GM23338 (cell line): Measurements from ENCODE around the gene UNC13A. TPM values are rescaled to one million over a fixed set of nuclear protein-coding genes. Genes with fewer than 3 reads are reported as not detected.

ENCODE experiments used
- ATAC-seq: fragments of 200-7000 bp; cut with Tn5 transposase; 3 replicates; pipeline ENCODE4 v1.9.1; 2020
- DNase-seq: peaks from one replicate; pipeline ENCODE4 v3.0.0-alpha.2; 2015; ENCODE audit warnings: low spot score
- H2AFZ ChIP-seq: fragments of 200-600 bp; sonication (generic); 2 replicates; pipeline ENCODE4 v1.8.0; 2016; ENCODE audit warnings: antibody characterized with exemption, mild to moderate bottlenecking, moderate library complexity
- H3F3A ChIP-seq: fragments of 200-600 bp; sonication (generic); replicated peaks from 2 replicates; pipeline ENCODE4 v1.8.0; 2017; ENCODE audit warnings: antibody characterized with exemption, mixed run types, low read depth
- H3K27ac ChIP-seq: fragments of 200-600 bp; sonication (generic); 2 replicates; pipeline ENCODE4 v1.6.1; 2016; ENCODE audit warnings: low read depth
- H3K27me3 ChIP-seq: fragments of 200-600 bp; sonication (generic); 2 replicates; pipeline ENCODE4 v1.8.0; 2016; ENCODE audit warnings: mild to moderate bottlenecking, mixed run types, moderate library complexity; ENCODE audit not compliant: insufficient read depth
- H3K36me3 ChIP-seq: fragments of 200-600 bp; sonication (generic); 2 replicates; pipeline ENCODE4 v1.8.0; 2016; ENCODE audit warnings: mild to moderate bottlenecking; ENCODE audit not compliant: insufficient read depth
- H3K4me1 ChIP-seq: fragments of 200-600 bp; sonication (generic); 2 replicates; pipeline ENCODE4 v1.8.0; 2016; ENCODE audit warnings: mild to moderate bottlenecking, moderate library complexity; ENCODE audit not compliant: insufficient read depth
- H3K4me2 ChIP-seq: fragments of 200-600 bp; sonication (generic); 2 replicates; pipeline ENCODE4 v1.7.1; 2017; ENCODE audit warnings: mixed run types
- H3K4me3 ChIP-seq: fragments of 200-600 bp; sonication (generic); 2 replicates; pipeline ENCODE4 v1.6.1; 2016; ENCODE audit warnings: mixed run types
- H3K79me2 ChIP-seq: fragments of 200-600 bp; sonication (generic); replicated peaks from 2 replicates; pipeline ENCODE4 v1.8.0; 2017; ENCODE audit warnings: mild to moderate bottlenecking; ENCODE audit not compliant: insufficient read depth
- H3K9me2 ChIP-seq: fragments of 200-600 bp; sonication (generic); 2 replicates; pipeline ENCODE4 v1.8.0; 2017; ENCODE audit not compliant: insufficient read depth
- H4K20me1 ChIP-seq: fragments of 200-600 bp; sonication (generic); replicated peaks from 2 replicates; pipeline ENCODE4 v1.8.0; 2017; ENCODE audit warnings: mild to moderate bottlenecking; ENCODE audit not compliant: insufficient read depth
- H3K27ac Mint-ChIP-seq: 2 replicates; pipeline ENCODE4 v1.8.0; 2020; ENCODE audit warnings: inconsistent platforms, mild to moderate bottlenecking, moderate library complexity, mixed read lengths
- H3K27me3 Mint-ChIP-seq: 3 replicates; pipeline ENCODE4 v1.8.0; 2022; ENCODE audit warnings: low read depth, mild to moderate bottlenecking, moderate library complexity, mixed read lengths, inconsistent platforms; ENCODE audit not compliant: insufficient read depth, poor library complexity
- H3K36me3 Mint-ChIP-seq: 3 replicates; pipeline ENCODE4 v1.8.0; 2021; ENCODE audit warnings: low read depth, mild to moderate bottlenecking, inconsistent platforms, moderate library complexity, mixed read lengths
- H3K4me1 Mint-ChIP-seq: 3 replicates; pipeline ENCODE4 v1.8.0; 2020; ENCODE audit warnings: mild to moderate bottlenecking, inconsistent platforms, mixed read lengths
- H3K4me3 Mint-ChIP-seq: 3 replicates; pipeline ENCODE4 v1.8.0; 2021; ENCODE audit warnings: moderate library complexity, mild to moderate bottlenecking, inconsistent platforms, mixed read lengths
- H3K9me3 Mint-ChIP-seq: 3 replicates; pipeline ENCODE4 v1.8.0; 2020; ENCODE audit warnings: moderate library complexity, mild to moderate bottlenecking, inconsistent platforms, mixed read lengths
- CREB1 ChIP-seq: fragments of 250-450 bp; sonication (Bioruptor Pico); IDR thresholded peaks from 2 replicates; pipeline ENCODE4 v1.5.0; 2020; ENCODE audit warnings: low read depth, mild to moderate bottlenecking, moderate library complexity
- EZH2 ChIP-seq: fragments of 200-600 bp; sonication (generic); IDR thresholded peaks from one replicate; pipeline ENCODE4 v1.8.0; 2017; ENCODE audit warnings: antibody characterized with exemption, mild to moderate bottlenecking, low read depth; ENCODE audit not compliant: unreplicated experiment
- EZH2phosphoT487 ChIP-seq: fragments of 200-600 bp; sonication (generic); IDR thresholded peaks from one replicate; pipeline ENCODE4 v1.8.1; 2018; ENCODE audit warnings: antibody characterized with exemption; ENCODE audit not compliant: unreplicated experiment
- JUNB ChIP-seq: IDR thresholded peaks from one replicate; pipeline ENCODE4 v1.6.1; 2016; ENCODE audit warnings: antibody characterized with exemption; ENCODE audit not compliant: unreplicated experiment
- NANOG ChIP-seq: IDR thresholded peaks from 2 replicates; pipeline ENCODE4 v1.6.1; 2016; ENCODE audit warnings: antibody characterized with exemption, borderline replicate concordance
- REST ChIP-seq: IDR thresholded peaks from one replicate; pipeline ENCODE4 v1.6.1; 2018; ENCODE audit warnings: antibody characterized with exemption; ENCODE audit not compliant: unreplicated experiment
- STAT1 ChIP-seq: IDR thresholded peaks from one replicate; pipeline ENCODE4 v1.6.1; 2016; ENCODE audit warnings: antibody characterized with exemption; ENCODE audit not compliant: unreplicated experiment
- ZNF114 ChIP-seq: fragments of 250-450 bp; sonication (Bioruptor Pico); IDR thresholded peaks from 2 replicates; pipeline ENCODE4 v1.5.0; 2020; ENCODE audit warnings: mild to moderate bottlenecking, moderate library complexity
- polyA plus RNA-seq: library from polyadenylated mRNA; unstranded; fragments of >200 nt; fragmentation: Nextera tagmentation; extraction: Ambion mirVana; gene quantifications from 2 replicates; pipeline ENCODE4 v1.2.1, GENCODE V29; 2016
- total RNA-seq: library from RNA; depleted of rRNA; stranded (reverse); fragments of >200 nt; shearing (Covaris generic); gene quantifications from 2 replicates; pipeline ENCODE4 v1.2.3, GENCODE V29; 2014
- TF ChIP-seq, protein P1 (sequence below): IDR thresholded peaks from 2 replicates; pipeline ENCODE4 v1.6.1; 2016; ENCODE audit warnings: antibody characterized with exemption
- TF ChIP-seq, protein P2 (sequence below): fragments of 250-450 bp; sonication (Bioruptor Pico); IDR thresholded peaks from 2 replicates; pipeline ENCODE4 v1.5.0; 2020; ENCODE audit warnings: mild to moderate bottlenecking, moderate library complexity

Gene UNC13A
- total and polyA plus RNA-seq, 2 experiments from 2014 or later, result 9.5 to 30.4 TPM

DNA sequence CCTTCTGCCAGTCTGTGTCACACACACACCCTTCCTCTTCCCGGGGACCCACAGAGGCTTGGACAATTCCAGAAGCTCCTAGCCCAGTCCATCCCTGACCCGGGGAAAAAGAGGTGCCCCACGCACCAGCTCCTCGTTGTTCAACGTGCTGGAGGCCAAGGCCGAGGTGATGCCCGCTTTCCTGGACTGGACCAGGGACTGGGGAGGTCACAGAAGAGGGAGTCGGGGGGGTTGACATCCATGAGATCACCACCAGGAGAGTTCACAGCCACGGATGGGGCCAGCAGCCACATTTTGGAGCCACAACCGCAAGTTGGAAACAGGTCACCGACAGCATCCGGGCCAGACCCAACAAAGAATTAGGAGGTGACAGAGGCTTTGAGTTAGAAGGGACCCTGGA lies 39.4 kb downstream of the UNC13A start:
- H3K4me1 ChIP-seq, result no peaks in the 10 kb centered on the region
- TF ChIP-seq EZH2, result no peak
- no peak for TF ChIP-seq REST
- TF ChIP-seq, protein P1, sequence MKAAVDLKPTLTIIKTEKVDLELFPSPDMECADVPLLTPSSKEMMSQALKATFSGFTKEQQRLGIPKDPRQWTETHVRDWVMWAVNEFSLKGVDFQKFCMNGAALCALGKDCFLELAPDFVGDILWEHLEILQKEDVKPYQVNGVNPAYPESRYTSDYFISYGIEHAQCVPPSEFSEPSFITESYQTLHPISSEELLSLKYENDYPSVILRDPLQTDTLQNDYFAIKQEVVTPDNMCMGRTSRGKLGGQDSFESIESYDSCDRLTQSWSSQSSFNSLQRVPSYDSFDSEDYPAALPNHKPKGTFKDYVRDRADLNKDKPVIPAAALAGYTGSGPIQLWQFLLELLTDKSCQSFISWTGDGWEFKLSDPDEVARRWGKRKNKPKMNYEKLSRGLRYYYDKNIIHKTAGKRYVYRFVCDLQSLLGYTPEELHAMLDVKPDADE, result no peak
- no peak for TF ChIP-seq JUNB
- no peak for TF ChIP-seq NANOG
- TF ChIP-seq, protein P2, sequence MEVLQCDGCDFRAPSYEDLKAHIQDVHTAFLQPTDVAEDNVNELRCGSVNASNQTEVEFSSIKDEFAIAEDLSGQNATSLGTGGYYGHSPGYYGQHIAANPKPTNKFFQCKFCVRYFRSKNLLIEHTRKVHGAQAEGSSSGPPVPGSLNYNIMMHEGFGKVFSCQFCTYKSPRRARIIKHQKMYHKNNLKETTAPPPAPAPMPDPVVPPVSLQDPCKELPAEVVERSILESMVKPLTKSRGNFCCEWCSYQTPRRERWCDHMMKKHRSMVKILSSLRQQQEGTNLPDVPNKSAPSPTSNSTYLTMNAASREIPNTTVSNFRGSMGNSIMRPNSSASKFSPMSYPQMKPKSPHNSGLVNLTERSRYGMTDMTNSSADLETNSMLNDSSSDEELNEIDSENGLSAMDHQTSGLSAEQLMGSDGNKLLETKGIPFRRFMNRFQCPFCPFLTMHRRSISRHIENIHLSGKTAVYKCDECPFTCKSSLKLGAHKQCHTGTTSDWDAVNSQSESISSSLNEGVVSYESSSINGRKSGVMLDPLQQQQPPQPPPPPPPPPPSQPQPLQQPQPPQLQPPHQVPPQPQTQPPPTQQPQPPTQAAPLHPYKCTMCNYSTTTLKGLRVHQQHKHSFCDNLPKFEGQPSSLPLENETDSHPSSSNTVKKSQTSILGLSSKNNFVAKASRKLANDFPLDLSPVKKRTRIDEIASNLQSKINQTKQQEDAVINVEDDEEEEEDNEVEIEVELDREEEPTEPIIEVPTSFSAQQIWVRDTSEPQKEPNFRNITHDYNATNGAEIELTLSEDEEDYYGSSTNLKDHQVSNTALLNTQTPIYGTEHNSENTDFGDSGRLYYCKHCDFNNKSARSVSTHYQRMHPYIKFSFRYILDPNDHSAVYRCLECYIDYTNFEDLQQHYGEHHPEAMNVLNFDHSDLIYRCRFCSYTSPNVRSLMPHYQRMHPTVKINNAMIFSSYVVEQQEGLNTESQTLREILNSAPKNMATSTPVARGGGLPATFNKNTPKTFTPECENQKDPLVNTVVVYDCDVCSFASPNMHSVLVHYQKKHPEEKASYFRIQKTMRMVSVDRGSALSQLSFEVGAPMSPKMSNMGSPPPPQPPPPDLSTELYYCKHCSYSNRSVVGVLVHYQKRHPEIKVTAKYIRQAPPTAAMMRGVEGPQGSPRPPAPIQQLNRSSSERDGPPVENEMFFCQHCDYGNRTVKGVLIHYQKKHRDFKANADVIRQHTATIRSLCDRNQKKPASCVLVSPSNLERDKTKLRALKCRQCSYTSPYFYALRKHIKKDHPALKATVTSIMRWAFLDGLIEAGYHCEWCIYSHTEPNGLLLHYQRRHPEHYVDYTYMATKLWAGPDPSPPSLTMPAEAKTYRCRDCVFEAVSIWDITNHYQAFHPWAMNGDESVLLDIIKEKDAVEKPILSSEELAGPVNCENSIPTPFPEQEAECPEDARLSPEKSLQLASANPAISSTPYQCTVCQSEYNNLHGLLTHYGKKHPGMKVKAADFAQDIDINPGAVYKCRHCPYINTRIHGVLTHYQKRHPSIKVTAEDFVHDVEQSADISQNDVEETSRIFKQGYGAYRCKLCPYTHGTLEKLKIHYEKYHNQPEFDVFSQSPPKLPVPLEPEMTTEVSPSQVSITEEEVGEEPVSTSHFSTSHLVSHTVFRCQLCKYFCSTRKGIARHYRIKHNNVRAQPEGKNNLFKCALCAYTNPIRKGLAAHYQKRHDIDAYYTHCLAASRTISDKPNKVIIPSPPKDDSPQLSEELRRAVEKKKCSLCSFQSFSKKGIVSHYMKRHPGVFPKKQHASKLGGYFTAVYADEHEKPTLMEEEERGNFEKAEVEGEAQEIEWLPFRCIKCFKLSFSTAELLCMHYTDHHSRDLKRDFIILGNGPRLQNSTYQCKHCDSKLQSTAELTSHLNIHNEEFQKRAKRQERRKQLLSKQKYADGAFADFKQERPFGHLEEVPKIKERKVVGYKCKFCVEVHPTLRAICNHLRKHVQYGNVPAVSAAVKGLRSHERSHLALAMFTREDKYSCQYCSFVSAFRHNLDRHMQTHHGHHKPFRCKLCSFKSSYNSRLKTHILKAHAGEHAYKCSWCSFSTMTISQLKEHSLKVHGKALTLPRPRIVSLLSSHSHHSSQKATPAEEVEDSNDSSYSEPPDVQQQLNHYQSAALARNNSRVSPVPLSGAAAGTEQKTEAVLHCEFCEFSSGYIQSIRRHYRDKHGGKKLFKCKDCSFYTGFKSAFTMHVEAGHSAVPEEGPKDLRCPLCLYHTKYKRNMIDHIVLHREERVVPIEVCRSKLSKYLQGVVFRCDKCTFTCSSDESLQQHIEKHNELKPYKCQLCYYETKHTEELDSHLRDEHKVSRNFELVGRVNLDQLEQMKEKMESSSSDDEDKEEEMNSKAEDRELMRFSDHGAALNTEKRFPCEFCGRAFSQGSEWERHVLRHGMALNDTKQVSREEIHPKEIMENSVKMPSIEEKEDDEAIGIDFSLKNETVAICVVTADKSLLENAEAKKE (CRISPR knock-in tag), result no peak
- no peak for TF ChIP-seq ZNF114 (CRISPR knock-in tag)
- no peak for TF ChIP-seq STAT1
- no peak for TF ChIP-seq EZH2phosphoT487
- no peak for TF ChIP-seq CREB1 (CRISPR knock-in tag)
- peaks cover 5% of the 10 kb centered on the region for H3K27me3 Mint-ChIP-seq
- ATAC-seq (no peak), DNase-seq (no peak)
- H3K27ac ChIP-seq, result no peak overlapping the region
- H3K27me3 ChIP-seq, result no peaks in the 10 kb centered on the region
- H3F3A ChIP-seq, result 0 out of 2 replicates have a peak, but pooled peaks cover 4% of the 10 kb centered on the region
- H3K4me2 ChIP-seq, result no peak overlapping the region
- no peaks in the 10 kb centered on the region; the same call in 1 of the 2 replicates for H4K20me1 ChIP-seq
- H3K9me2 ChIP-seq, result no peaks in the 10 kb centered on the region
- no peaks in the 10 kb centered on the region for H3K4me1 Mint-ChIP-seq
- H3K9me3 Mint-ChIP-seq, result no peaks in the 10 kb centered on the region; the same call in 2 of the 3 replicates
- H3K36me3 ChIP-seq, result peaks cover 20% of the 10 kb centered on the region
- H3K4me3 ChIP-seq, result no peak overlapping the region
- H3K79me2 ChIP-seq, result no peaks in the 10 kb centered on the region
- H3K4me3 Mint-ChIP-seq, result no peak overlapping the region
- H2AFZ ChIP-seq, result no peak overlapping the region
- peaks cover 66% of the 10 kb centered on the region for H3K36me3 Mint-ChIP-seq
- no peak overlapping the region for H3K27ac Mint-ChIP-seq
